22Rv1 (cell line): ENCODE measurements around the gene P2RY2.
"Not testable (repeated sequence)": the region's sequence is repeated elsewhere in the genome, so short reads cannot be mapped to it uniquely, and the experiment has no call there.

Source experiments
- H3K27ac ChIP-seq: fragments of 450-650 bp; 2 replicates; pipeline ENCODE4 v1.5.1; 2017
- CTCF ChIP-seq: fragments of 450-650 bp; IDR thresholded peaks from 2 replicates; pipeline ENCODE4 v1.5.1; 2017; ENCODE audit warnings: mild to moderate bottlenecking
- ZFX ChIP-seq: fragments of 450-650 bp; IDR thresholded peaks from 2 replicates; pipeline ENCODE4 v1.6.1; 2017; ENCODE audit warnings: antibody characterized with exemption, borderline replicate concordance

The P2RY2 gene

DNA sequence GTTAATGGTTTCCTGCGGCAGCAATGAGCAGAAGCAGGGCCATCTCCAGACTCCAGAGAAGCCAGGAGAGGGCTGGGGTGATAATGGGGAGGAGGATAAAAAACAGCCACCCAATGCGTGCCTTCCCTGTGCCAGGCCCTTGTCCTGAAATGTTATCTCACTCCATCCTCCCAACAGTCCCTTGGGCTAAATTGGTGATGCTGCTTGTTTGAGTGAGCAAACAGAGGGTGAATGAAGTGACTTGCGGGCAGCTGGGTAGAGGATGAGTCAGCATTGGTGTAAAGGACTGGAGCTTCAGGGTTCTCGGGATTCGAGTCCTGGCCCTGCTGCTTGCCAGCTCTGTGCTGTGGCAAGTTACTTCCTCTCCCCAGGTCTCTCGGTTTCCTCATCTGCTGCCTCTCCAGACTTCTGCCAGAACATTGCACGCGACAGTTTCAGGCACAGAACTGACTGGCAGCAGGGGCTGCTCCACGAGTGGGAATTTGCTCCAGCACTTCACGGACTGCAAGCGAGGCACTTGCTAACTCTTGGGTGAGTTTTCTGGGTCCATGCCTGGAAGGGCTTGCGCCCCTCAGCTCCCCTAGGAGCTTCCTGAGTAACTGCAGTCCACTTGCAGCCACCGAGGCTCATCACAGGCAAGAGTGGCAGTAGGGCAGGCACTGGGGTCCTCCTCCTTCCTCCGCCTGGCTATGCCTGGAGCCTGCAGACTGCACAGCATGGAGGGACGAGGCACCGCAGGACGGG, 54.0 kb downstream of the P2RY2 start, which contains the start of gene P2RY6:
TSS of gene P2RY6 (plus strand) at position 403 of the 744 bp plus-strand sequence. CDS start 24,181 bp downstream, outside the sequence.
- TF ChIP-seq ZFX (no peak), CTCF (no peak)
- no peak within 1 kb of the TSS for H3K27ac ChIP-seq

GRCh38 chr11:73272680-73273038, 54.6 kb downstream of the P2RY2 start:
- no peak for TF ChIP-seq CTCF
- H3K27ac ChIP-seq = no peak overlapping the region

DNA sequence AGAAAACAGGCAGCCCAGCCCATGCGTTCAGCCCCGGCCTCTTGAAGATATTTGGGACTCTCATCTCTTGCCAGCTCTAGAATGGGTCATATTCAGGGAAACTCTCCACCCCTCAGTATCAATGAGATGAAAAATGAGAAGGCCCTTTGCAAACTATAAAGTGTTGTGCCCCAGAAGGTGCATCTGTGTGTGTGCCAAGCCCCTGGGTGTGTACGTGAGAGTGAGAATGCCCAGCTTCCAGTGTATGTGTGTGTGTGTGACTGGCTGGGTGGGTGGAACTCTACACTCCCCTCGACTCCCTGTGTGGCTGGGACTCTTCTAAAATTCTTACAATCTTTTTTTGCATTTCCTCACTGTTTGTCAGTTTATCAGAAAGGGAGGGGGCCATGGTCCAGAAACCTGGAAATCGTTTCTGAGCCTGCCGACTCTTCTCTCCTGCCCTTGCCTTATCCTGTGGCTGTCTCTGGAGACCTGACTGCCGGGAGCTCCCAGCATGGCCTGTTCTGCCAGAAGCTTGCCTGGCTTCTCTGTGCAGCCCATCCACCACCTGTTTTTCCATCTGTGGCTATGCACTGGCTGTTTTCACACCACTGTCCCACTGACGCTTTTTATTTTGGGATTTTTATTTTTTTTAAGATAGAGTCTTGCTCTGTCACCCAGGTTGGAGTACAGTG, 55.3 kb downstream of the P2RY2 start:
- no peak overlapping the region for H3K27ac ChIP-seq

GRCh38 chr11:73274191-73274590, 56.1 kb downstream of the P2RY2 start:
- not testable (repeated sequence) for H3K27ac ChIP-seq

More for the DNA sequence above, 55.3 kb downstream of the P2RY2 start:
- TF ChIP-seq ZFX (no peak), CTCF (no peak)

DNA sequence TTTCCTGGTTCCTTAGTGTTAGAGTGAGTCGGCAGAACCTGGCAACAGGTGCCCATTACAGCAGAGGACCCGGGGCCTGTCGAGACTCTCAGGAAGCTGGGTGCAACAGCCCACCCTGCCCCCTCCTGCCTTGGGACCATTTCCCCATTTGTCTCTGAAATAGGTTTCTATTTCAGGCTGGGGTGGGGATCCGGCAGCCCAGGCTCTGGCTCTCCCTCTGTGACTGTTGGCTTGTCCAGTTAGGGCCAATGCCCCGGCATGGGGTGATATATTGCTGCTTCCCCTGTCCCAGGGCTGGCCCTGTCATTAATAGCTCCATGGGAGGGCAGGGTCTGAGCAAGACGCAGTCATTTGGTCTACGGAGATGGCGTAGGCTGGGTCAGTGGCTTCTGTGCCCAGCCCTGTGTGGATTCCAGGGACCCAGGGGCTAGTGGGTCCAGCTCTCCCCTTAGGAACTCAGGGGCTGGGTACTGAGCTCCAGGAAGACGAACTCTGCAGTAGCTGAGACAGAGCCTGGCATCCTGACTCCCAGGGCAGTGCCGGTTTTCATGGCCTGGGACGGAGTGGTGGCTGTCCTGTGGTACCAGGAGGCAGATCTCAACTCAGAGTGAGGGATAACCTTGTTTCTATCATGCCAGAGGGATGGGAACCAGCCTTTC, 56.8 kb downstream of the P2RY2 start:
- TF ChIP-seq CTCF (no peak), ZFX (no peak)
- H3K27ac ChIP-seq = no peak overlapping the region

DNA sequence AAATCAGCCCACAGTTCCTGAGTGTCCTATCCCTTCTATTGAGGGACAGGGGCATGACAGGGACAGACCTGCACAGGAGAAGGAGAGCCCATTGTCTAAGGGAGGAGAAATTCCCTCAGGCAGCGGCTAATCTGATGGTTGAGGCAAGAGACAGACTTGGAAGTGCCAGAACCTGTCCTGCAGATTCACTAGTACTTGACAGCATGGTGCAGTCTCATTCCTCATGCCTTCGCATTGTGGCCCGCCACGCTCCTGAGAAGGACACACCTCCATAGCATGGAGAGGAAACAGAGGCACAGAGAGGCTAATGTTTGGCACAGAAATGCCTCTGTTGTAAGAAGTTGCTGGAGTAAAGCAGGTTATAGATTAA, 57.3 kb downstream of the P2RY2 start:
- H3K27ac ChIP-seq = no peak overlapping the region
- TF ChIP-seq CTCF (no peak), ZFX (no peak)

GRCh38 chr11:73277467-73277866, 59.4 kb downstream of the P2RY2 start:
- no peak overlapping the region for H3K27ac ChIP-seq
- TF ChIP-seq CTCF (no peak), ZFX (no peak)
